ENCODE measurements around the gene NRXN2.

The NRXN2 gene

DNA sequence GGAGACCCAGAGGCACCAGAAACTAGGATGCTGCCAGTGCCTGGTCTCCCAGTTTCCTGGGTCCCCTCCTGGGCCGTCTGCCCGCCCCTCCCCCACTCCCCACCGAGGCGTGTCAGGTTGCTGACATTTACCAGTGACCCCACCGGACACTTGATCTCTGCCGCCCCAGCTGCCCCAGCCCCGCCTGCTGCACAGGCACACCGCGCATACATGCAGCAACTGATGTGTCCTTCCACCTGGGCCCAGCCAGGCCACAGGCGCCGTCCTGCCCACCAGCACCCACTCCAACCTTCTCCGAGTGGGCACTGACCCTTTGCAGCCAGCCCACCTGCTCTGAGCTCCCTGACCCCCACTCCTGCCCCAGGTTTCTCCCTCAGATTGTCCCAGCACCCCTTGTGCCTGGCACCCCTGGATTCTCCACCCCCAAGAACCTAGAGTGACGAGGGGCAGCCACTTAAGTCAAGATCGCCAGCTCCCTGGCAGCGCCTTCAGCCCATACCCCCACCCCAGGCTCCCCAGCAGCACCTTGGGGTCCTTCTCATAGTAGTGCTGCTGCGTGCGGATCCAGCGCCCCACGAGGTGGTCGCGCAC is 36.2 kb upstream of the NRXN2 start:
- in situ Hi-C loops (cut with MboI; ENCODE audit: low sequenced_read_pairs) = no loop called here

DNA sequence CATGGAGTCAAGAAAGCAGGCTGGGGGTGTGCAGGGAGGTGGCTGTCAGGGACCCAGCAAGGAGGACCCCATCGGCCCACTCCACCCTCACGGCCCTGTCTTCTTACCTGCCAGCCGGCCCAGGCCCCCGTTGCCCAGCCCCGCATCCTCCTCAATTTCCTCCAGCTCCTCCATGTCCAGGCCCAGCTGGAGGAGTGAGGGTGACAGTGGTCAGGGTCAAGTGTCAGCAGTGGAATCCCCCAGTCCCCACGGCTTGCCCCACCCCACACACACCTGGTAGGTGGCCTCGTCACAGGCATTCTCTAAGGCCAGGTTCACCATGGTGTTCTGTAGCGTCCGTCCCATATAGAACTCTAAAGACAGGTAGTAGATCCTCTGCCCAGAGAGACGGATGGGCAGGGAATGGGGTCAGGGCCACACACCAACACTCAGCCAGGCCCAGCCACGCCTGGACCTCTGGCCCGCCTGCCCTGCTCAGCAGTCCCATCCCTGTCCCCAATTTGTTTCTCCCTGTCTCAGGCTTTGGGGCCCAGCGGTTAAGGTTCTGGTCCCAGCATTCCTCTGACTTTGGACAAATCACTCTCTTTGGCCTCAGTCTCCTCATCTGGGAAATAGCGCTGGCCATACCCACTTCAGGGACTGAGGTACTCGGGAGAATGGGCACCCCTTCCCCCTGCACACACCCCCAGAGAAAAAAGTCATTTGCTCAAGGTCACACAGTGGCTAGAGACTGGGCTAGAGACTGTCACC is 35.5 kb upstream of the NRXN2 start:
- in situ Hi-C loops (cut with MboI; ENCODE audit: low sequenced_read_pairs) = no loop called here

DNA sequence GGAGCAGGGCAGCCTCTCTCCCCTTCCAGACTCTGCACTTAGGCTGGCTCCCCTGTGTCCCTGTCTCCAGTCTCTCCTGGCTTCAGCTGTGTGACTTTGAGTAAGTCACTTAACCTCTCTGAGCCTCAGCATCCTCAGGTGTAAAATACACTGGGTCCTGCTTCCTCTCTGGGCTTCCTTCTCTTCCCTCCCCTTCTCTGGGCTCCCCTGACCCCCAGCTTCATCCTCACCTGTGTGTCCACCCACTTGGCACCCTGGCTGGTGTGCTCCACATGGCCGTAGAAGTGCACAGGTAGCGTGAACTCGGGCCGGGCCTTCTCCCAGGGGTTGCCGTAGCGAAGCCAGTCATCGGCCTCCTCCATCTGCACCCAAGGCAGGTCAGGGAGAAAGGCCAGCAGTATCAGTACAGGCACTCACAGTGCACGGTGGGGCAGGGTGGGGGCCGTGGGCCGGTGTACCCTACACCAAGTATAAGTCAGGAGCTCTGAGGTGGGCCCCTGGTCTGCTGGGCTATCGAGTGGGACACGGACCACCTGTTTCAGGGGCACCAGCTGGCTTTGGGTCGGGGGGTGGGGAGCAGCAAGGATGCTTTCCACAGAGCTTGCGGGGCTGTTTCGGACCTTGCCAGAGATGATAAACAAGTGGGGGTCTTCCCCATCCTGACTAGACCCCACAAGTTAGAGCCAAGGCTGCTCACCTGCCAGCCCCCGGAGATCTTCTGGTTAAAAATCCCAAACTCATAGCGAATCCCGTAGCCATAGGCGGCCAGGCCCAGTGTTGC is 34.7 kb upstream of the NRXN2 start:
- in situ Hi-C loops (cut with MboI; ENCODE audit: low sequenced_read_pairs) = no loop called here

DNA sequence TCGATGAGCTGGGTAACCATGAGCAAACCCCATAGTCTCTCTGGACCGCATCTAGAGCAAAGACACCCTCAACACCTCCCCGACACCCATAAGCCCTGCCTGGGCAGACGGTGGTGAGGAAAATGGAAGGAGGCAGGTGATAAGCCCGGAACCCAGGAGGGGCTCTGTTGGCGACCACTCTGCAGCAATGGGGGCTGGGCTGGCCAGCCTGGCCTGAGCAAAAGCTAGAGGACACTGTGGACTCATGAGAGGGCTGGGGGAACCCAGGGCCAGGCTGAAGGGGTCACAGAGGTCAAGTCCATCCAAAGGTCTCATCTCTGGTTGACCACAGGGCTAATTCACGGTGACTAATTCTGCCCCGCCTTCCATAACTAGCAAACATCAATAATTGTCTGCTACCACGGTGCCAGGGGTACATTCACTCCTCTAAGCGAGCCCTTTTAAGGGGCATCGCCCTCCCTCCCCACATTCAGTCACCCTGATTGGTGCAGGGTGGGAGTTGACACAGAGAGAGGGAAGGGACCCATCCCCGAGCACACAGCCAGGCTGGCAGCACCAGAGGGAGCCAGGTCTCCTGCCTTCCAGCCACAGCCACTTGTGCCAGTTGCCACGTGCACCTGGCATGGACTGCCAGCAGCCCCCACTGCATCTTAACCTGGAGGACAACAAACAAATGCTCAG is 32.8 kb upstream of the NRXN2 start:
- in situ Hi-C loops (cut with MboI; ENCODE audit: low sequenced_read_pairs) = no loop called here

DNA sequence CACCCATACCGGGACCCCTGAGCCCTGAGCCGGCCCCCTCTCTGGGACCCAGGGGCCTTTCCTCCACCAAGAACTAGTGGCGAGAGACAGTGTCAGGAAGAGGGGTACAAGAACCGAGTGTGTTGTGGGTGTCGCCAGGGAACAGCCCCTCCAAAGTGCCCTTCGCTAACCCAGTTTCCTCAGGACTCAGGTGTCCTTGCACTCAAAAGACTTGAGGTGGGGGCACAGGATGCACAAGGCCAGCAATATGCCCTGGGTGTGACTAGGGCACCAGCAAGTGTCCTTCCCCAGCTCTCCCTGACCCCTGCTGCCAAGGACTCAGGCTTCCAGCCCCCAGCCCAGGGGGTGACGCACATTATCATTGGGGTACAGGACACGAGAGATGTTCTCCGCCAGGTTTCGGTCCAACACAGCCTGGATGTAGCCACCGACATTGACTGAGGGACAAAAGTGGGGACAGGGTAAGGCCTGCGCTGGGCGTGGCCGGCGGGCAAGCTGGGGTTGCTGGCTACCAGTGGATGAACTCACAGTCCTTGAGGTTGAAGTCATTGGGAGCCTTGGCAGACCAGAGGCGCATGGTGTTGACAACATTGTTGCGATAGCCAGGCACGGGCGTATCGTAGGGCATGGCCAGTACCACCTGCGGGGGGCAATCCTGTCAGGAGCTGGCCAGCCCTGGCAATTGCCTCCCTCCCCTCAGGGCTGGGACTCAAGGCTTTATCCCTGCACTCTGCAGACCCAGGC is 32.1 kb upstream of the NRXN2 start:
- in situ Hi-C loops (cut with MboI; ENCODE audit: low sequenced_read_pairs) = no loop called here

DNA sequence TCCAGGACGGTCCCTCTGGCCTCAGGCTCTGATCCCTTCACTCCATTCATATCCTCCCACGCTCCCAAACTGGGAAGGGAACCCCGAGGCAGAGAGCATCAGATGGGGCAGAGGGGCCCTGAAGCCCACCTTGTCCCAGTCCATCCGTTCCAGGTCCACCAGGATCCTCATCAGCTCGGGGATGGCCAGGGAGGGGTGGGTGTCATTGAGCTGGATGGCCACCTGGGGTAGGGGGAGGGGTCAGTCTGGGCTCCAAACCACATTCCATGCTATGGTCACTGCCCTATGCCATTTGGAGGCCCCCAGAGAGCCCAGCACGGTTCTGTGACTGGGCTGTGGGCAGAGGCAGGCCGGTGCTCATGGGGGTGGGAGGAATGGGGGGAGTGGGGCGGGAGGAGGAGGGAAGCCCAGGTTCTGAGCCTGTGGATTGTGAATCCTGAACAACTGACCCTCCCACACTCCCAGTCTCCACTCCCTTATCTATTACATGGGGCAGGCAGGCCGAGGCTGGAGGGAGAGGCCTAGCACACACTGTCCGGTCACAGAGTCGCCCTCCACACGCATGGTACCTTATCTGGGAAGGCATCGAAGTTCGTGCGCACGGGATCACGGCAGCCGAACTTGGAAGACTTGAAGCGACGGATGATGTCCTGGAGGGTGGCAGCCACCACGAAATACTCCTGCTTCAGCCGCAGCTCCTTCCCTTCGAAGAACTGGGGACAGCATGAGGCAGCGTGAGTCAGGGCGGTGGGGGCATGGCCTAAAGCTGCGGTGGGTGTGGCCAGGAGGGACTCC is 31.3 kb upstream of the NRXN2 start:
- in situ Hi-C loops (cut with MboI; ENCODE audit: low sequenced_read_pairs) = no loop called here

DNA sequence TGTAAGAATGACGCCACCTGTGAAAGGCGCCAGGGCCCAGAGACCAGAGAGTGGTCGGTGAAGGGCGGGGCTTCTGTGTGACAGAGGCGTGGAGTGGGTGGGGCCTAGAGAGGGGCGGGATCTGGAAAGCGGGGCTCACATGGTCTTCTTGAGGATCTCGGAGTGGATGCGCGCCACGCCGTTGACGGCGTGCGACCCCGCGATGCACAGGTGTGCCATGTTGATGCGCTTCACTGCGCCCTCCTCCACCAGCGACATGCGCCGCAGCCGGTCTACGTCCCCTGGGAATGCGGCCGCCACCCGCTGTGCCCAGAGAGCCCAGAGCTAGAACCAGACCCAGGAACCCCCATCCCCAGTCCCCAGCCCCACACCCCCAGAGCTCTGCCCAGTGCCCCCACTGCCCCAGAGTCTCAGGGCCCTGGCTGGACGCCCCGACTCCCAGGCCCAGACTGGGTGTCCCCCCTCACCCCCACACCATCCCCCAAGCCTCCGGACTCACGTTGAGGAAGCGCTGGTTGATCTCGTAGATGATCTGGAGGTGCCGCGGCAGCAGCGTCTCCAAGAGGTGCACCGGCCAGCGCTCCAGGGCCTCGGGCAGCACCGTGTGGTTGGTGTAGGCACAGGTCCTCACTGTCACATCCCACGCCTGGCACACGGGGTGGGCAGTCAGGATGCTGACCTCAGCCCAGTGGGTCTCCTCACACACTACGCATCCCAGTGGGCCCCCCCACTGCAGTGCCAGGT is 30.6 kb upstream of the NRXN2 start:
- in situ Hi-C loops (cut with MboI; ENCODE audit: low sequenced_read_pairs) = no loop called here

DNA sequence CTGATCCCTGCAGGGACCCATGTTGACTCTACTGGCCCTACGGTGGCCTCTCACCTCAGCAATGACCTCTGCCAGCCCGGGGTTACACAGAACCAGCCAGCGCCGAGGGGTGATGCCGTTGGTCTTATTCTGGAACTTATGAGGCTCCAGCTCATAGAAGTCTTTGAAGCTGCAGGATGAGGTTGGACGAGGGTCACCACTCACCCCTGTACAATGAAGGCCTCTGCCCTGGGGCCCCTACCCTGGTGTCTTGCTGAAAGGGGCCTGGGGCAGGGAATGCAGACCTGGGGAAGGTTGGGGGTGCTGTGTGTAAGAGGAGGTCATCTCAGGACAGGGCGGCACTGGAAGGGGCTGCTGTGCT is 30.0 kb upstream of the NRXN2 start:
- in situ Hi-C loops (cut with MboI; ENCODE audit: low sequenced_read_pairs) = no loop called here

DNA sequence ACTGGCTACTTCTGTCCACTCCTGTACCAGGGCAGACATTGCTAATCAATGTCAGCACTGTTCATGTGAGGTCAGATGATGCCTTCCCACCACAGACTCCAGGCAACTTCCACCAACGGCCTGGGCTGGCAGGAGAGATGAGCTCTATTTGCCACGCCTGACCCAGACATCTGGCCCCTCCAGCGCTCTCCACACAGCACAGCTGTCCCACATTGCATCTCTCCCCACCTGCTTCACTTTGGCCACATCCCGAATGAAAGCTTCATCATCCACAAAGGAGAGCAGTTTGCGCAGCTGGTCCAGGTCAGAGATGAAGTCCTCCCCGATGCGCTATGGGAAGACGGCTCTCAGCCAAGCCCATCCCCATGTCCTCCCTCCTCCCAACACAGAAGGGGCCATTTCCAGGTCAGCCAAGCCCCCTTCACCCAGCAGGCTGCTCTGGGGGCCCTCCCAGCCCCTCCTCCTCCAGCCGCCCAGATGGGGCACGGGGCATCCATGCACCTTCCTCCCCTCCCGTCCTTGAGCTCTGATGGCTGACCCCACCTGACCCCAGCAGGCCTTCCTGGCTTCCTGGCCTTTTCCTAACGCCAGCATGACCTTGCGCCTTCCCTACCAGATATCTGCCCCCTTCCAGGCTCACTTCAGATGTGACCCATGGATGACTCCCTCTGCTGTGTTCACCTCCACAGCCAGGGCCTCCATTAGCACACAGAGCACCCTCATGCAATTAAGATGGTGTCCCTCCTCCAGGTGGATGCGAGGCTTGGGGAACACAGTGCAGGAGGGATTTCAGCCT is 29.4 kb upstream of the NRXN2 start:
- in situ Hi-C loops (cut with MboI; ENCODE audit: low sequenced_read_pairs) = no loop called here

DNA sequence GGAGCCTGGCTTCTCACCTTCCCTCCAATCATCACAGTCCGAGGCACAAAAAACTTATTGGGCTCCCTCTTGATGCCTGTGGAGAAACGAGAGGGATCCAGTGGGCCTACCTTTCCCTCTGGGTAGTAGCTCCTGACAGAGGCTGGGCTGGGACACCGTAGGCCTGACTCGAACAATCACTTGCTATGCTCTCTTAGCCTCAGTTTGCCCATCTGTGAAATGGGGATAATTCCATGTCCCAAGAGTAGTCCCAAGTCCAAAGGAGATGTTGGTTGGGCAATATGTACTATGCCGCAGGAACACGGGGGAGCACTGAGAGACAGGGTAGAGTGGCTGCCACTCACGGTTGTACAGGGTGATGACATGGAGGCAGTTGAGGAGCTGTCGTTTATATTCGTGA is 28.6 kb upstream of the NRXN2 start:
- in situ Hi-C loops (cut with MboI; ENCODE audit: low sequenced_read_pairs) = no loop called here

DNA sequence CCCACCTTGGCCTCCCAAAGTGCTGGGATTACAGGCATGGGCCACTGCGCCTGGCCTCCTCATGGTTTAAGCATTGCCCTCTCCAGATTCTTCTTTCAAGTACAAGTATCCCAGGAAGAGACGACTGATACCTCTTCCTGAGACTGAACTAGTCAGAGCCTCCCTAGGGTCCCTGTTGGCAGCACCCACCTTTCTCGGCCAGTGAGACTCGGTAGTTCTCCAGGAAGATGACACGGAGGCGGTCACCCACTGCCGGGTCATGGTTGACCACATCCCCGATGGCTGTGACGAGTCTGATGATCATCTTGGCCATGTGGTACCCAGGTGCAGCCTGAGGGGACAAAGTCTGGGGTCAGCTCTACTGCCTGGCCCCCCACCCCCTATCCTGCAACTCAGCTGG is 28.1 kb upstream of the NRXN2 start:
- in situ Hi-C loops (cut with MboI; ENCODE audit: low sequenced_read_pairs) = no loop called here

DNA sequence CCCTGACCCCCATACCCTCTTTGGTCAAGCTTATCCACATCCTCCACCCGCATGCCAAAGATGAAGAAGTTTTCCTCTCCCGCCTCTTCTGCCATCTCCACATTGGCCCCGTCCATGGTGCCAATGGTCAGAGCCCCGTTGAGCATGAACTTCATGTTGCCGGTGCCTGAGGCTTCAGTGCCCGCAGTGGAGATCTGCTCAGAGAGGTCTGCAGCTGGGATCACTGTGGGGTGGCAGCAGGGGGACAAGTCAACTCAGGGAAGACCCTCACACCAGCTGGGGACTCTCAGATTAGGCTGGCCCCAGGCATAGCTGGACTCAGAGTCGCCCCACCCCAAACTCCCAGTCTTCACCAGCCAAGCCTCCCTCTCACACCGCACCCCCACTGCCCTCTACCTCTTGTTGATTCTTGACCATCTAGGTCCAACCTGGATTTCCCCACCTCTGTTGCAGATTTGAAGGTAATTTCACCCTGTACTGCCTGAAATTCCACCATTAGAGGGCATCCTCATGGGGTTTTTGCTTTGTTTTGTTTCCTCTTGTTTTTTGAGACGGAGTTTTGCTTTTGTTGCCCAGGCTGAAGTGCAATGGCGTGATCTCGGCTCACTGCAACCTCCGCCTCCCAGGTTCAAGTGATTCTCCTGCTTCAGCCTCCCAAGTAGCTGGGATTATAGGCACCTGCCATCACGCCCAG is 27.5 kb upstream of the NRXN2 start:
- in situ Hi-C loops (cut with MboI; ENCODE audit: low sequenced_read_pairs) = no loop called here

DNA sequence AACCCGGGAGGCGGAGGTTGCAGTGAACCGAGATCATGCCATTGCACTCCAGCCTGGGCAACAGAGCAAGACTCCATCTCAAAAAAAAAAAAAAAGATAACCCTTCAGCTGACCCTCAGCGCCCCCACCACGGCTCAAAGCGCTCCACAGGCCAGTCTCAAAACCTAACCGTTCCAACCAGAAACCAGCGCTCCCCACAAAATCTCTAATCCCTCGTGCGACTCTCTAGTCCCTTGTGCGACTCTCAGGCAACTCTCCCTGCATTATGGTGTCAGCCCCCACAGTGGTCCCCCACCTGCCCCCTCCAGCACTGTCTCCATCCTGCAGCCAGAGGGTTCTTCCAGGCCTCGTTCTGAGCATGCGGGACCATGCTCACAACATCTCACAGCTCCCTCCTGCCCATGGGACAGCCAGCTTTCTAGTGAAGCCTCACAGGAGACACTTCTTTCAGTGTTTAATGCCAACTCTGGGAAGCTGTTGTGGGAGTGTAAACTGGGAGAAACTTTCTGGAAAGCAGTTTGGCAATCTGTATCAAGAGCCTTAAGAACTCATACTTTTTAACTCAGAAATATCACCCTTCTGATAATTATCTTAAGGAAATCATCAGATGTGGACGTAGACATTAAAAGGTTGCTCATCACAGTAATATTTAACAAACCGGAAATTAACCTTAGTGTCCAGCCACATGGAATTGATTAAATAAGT is 25.1 kb upstream of the NRXN2 start:
- in situ Hi-C loops (cut with MboI; ENCODE audit: low sequenced_read_pairs) = no loop called here

DNA sequence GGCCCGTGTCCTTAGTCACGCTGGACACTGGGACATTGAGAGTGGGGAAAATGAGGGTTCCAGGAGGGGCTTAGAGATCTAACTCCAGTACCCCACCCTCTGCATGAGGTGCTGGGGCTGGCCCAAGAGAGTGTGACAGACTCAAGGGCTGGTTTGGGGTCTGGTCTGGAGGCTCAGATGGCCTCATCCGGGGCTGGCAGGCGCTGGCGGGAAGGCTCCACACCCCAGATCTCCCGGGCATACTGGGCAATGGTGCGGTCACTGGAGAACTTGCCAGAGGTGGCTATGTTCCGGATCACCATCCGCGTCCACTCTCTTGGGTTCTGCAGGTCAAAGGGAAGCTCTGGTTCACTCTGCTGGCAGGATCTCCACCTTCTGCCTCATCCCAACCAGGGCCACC is 23.5 kb upstream of the NRXN2 start:
- in situ Hi-C loops (cut with MboI; ENCODE audit: low sequenced_read_pairs) = no loop called here

DNA sequence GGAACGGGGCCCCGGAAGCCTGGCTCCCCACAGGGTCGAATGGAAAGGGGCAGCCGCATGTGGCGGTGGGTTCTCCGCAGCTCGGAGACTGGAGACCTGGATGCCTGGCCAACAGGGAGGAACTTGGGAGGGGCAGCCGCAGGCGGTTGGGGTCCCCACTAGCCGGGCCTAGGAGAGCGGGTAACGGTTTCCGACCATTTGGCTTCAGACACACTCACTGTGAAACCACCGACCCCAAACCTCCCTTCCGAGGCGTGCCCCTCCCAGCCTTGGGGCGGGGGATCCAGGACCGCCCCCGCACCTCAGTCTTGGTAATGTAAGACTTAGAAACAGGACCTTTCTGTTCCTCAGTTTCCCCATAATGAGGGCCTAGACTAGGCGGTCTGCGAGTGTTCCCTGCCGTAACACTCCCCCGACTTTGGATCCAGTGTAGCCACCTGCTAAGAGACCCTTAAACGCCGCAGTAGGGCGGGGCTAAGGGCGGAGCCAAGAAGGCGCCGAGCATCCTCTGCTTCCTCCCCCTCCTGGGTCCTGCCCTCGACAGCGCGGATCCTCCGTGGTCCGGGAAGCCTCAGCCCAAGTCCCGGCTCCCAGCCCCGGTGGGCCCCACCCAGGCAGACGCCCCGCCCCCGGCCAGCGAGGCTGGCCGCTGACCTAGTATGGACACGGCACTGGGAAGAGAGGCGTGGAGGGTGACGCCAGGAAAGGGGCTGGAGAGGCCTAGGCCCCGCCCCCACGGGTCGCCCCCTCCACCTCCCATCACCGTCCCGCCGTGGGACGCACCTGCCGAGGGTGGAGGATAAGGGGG is 22.7 kb upstream of the NRXN2 start:
- in situ Hi-C loops (cut with MboI; ENCODE audit: low sequenced_read_pairs) = no loop called here

DNA sequence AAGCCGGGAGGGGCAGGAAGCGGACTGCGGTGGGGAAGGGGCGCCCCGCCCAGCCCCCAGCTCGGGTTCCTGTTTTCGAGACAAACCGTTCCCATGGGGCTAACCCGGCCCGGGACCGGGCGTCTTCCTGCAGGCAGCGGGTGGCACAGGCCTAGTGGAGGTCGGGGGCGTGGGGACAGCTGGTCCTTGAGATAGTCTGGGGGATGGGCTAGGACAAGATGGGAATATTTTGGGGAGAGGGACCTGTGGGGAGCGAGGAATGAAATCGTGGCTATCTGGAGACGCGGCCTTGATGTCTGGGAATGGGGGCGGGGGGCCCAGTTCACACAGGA is 22.2 kb upstream of the NRXN2 start:
- in situ Hi-C loops (cut with MboI; ENCODE audit: low sequenced_read_pairs) = no loop called here
